Uterus (tissue), 2 donors: ENCODE measurements around the gene KBTBD7.

Source experiments
- POLR2A ChIP-seq, 2 donors: fragments of 450-650 bp; IDR thresholded peaks; one replicate each; pipeline ENCODE4 v1.6.1; 2016; ENCODE audit warnings: antibody characterized with exemption in 2 of 2, mild to moderate bottlenecking in 1 of 2, moderate library complexity in 1 of 2
- TF ChIP-seq, protein P1 (sequence below), 4 experiments: fragments of 200-600 bp in 2 of 4; fragments of 450-650 bp in 2 of 4; sonication (generic) in 2 of 4; IDR thresholded peaks; one replicate each; pipeline ENCODE4 v1.5.1; 2016 to 2019; ENCODE audit warnings: antibody characterized with exemption in 4 of 4, mild to moderate bottlenecking in 2 of 4, moderate library complexity in 1 of 4

DNA sequence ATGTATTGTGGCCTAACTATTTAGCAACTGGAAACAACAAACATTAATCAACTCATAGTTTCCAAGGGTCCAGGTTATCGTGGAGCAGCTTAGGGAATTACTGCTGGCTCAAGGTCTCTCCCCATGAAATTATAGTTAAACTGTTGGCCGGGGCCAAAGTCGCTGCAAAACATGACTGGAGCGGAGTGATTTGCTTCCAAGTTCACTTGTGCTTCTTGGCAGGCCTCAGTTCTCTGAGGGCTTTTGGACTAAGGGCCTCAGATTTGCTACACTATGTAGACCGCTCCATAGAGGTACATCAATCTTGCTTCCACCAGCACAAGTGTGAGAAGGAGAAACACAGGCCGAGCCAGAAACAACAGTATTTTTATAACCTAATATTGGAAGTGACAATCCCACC is 9.4 kb upstream of the KBTBD7 start:
- TF ChIP-seq POLR2A (IDR thresholded peaks at IDR 0.05), result no peak
- TF ChIP-seq, protein P1, sequence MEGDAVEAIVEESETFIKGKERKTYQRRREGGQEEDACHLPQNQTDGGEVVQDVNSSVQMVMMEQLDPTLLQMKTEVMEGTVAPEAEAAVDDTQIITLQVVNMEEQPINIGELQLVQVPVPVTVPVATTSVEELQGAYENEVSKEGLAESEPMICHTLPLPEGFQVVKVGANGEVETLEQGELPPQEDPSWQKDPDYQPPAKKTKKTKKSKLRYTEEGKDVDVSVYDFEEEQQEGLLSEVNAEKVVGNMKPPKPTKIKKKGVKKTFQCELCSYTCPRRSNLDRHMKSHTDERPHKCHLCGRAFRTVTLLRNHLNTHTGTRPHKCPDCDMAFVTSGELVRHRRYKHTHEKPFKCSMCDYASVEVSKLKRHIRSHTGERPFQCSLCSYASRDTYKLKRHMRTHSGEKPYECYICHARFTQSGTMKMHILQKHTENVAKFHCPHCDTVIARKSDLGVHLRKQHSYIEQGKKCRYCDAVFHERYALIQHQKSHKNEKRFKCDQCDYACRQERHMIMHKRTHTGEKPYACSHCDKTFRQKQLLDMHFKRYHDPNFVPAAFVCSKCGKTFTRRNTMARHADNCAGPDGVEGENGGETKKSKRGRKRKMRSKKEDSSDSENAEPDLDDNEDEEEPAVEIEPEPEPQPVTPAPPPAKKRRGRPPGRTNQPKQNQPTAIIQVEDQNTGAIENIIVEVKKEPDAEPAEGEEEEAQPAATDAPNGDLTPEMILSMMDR (IDR thresholded peaks at IDR 0.05), result no peak
